ENCODE results near the gene PRCD.

The PRCD gene

GRCh38 chr17:76528156-76528527, 11.7 kb upstream of the PRCD start:
- TF ChIP-seq, protein P1, sequence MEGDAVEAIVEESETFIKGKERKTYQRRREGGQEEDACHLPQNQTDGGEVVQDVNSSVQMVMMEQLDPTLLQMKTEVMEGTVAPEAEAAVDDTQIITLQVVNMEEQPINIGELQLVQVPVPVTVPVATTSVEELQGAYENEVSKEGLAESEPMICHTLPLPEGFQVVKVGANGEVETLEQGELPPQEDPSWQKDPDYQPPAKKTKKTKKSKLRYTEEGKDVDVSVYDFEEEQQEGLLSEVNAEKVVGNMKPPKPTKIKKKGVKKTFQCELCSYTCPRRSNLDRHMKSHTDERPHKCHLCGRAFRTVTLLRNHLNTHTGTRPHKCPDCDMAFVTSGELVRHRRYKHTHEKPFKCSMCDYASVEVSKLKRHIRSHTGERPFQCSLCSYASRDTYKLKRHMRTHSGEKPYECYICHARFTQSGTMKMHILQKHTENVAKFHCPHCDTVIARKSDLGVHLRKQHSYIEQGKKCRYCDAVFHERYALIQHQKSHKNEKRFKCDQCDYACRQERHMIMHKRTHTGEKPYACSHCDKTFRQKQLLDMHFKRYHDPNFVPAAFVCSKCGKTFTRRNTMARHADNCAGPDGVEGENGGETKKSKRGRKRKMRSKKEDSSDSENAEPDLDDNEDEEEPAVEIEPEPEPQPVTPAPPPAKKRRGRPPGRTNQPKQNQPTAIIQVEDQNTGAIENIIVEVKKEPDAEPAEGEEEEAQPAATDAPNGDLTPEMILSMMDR (IDR thresholded peaks at IDR 0.05; ENCODE audit: borderline replicate concordance, extremely low read depth, low read length, poor library complexity, severe bottlenecking): no peak
- TF ChIP-seq EZH2 (IDR thresholded peaks at IDR 0.05; ENCODE audit: borderline replicate concordance, low read depth, low read length, severe bottlenecking): no peak
- H3K27me3 ChIP-seq (ENCODE audit: insufficient read depth, low read length, poor library complexity): no peaks in the 10 kb centered on the region
- H3K4me1 ChIP-seq (ENCODE audit: insufficient read depth, low read length): peaks cover 4% of the 10 kb centered on the region
- no peak overlapping the region for H2AFZ ChIP-seq (ENCODE audit: low read depth, low read length)
- no peak overlapping the region for H3K4me3 ChIP-seq (ENCODE audit: low read depth in 1 of 2, low read length in 2 of 2)
- no peak overlapping the region for H3K9ac ChIP-seq (ENCODE audit: low read depth, low read length)
- DNase-seq: no peak
- no peaks in the 10 kb centered on the region for H3K79me2 ChIP-seq (ENCODE audit: insufficient read depth, low read length)
- no peak overlapping the region for H3K27ac ChIP-seq (ENCODE audit: low read length)
- no peaks in the 10 kb centered on the region; the same call in 1 of the 2 replicates for H4K20me1 ChIP-seq (ENCODE audit: insufficient read depth, low read length)
- H3K36me3 ChIP-seq (ENCODE audit: insufficient read depth, low read length): no peaks in the 10 kb centered on the region
- peak; percentile 32 for ATAC-seq (ENCODE audit: insufficient read depth, low read depth)
- H3K9me3 ChIP-seq (ENCODE audit: insufficient read depth, low read length, severe bottlenecking): no peaks in the 10 kb centered on the region
- no peak overlapping the region for H3K4me2 ChIP-seq (ENCODE audit: insufficient read depth, low read length)

DNA sequence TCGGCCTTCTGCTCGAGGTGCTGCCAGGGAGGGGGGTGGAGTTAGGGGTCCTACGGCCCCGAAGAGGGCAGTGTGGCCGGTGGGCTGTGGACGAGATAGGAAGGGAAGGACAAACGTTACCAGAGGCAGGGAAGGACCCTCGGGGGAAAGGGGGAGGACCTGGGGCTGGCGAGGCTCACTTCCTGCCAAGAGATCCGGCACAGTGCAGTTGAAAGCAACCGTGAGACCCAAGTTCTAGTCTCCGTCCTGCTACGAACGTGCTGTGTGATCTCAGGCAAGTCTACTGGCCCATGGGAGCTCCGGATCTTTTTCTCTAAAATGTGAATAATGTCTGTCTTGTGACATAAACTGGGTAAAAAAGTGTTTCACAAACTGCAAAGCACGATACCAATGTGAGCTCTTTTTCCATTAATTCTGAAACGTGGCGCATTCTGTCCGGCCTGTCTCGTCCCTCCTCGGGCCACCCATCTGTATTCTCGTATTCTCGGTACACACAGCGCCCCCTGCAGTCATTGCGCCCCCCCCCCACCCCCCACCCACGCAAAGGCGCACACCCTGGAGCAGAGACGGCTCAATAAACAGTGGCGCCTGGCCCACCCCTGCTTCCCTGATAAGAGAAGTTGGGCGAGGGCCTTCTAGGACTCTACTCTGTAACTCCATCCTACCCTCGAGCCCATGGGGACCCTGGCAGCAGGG, 11.2 kb upstream of the PRCD start:
- no peaks in the 10 kb centered on the region; the same call in 1 of the 2 replicates for H4K20me1 ChIP-seq (ENCODE audit: insufficient read depth, low read length)
- DNase-seq (no peak), ATAC-seq (ENCODE audit: insufficient read depth, low read depth) (no peak; the same call in 2 of the 3 replicates)
- no peak overlapping the region for H2AFZ ChIP-seq (ENCODE audit: low read depth, low read length)
- no peaks in the 10 kb centered on the region for H3K79me2 ChIP-seq (ENCODE audit: insufficient read depth, low read length)
- no peaks in the 10 kb centered on the region for H3K27me3 ChIP-seq (ENCODE audit: insufficient read depth, low read length, poor library complexity)
- H3K9me3 ChIP-seq (ENCODE audit: insufficient read depth, low read length, severe bottlenecking): no peaks in the 10 kb centered on the region
- no peak overlapping the region for H3K9ac ChIP-seq (ENCODE audit: low read depth, low read length)
- TF ChIP-seq, protein P1 (IDR thresholded peaks at IDR 0.05; ENCODE audit: borderline replicate concordance, extremely low read depth, low read length, poor library complexity, severe bottlenecking): no peak
- no peaks in the 10 kb centered on the region for H3K36me3 ChIP-seq (ENCODE audit: insufficient read depth, low read length)
- H3K27ac ChIP-seq (ENCODE audit: low read length): no peak overlapping the region
- H3K4me2 ChIP-seq (ENCODE audit: insufficient read depth, low read length): no peak overlapping the region
- no peaks in the 10 kb centered on the region for H3K4me1 ChIP-seq (ENCODE audit: insufficient read depth, low read length)
- H3K4me3 ChIP-seq (ENCODE audit: low read depth in 1 of 2, low read length in 2 of 2): no peak overlapping the region

- DNase-seq (no peak), ATAC-seq (ENCODE audit: insufficient read depth, low read depth) (no peak)
- Histone ChIP-seq H3K4me3 (ENCODE audit: low read depth in 1 of 2, low read length in 2 of 2) (no peak overlapping the region), H3K36me3 (ENCODE audit: insufficient read depth, low read length) (no peaks in the 10 kb centered on the region), H3K27me3 (ENCODE audit: insufficient read depth, low read length, poor library complexity) (no peaks in the 10 kb centered on the region), H3K4me2 (ENCODE audit: insufficient read depth, low read length) (no peak overlapping the region), H3K9me3 (ENCODE audit: insufficient read depth, low read length, severe bottlenecking) (no peaks in the 10 kb centered on the region), H3K79me2 (ENCODE audit: insufficient read depth, low read length) (no peaks in the 10 kb centered on the region), H3K4me1 (ENCODE audit: insufficient read depth, low read length) (no peaks in the 10 kb centered on the region), H4K20me1 (ENCODE audit: insufficient read depth, low read length) (no peaks in the 10 kb centered on the region; the same call in 1 of the 2 replicates), H3K9ac (ENCODE audit: low read depth, low read length) (no peak overlapping the region), H3K27ac (ENCODE audit: low read length) (no peak overlapping the region), H2AFZ (ENCODE audit: low read depth, low read length) (no peak overlapping the region)
- no peak for TF ChIP-seq EZH2 (IDR thresholded peaks at IDR 0.05; ENCODE audit: borderline replicate concordance, low read depth, low read length, severe bottlenecking)
- TF ChIP-seq, protein P1 (IDR thresholded peaks at IDR 0.05; ENCODE audit: borderline replicate concordance, extremely low read depth, low read length, poor library complexity, severe bottlenecking): no peak
These were observed 10.4 kb upstream of the PRCD start for GRCh38 chr17:76529224-76530094.

Data from DND-41 (cell line).